ENCODE results near the gene ACTMAP. TPM values are rescaled to one million over a fixed set of nuclear protein-coding genes. Genes with fewer than 3 reads are reported as not detected.

Gene ACTMAP, protein sequence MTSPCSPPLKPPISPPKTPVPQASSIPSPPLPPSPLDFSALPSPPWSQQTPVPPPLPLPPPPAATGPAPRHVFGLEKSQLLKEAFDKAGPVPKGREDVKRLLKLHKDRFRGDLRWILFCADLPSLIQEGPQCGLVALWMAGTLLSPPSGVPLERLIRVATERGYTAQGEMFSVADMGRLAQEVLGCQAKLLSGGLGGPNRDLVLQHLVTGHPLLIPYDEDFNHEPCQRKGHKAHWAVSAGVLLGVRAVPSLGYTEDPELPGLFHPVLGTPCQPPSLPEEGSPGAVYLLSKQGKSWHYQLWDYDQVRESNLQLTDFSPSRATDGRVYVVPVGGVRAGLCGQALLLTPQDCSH
- 1 to 10 TPM; 1.3 to 8.3 (median 4.5) TPM for total RNA-seq

DNA sequence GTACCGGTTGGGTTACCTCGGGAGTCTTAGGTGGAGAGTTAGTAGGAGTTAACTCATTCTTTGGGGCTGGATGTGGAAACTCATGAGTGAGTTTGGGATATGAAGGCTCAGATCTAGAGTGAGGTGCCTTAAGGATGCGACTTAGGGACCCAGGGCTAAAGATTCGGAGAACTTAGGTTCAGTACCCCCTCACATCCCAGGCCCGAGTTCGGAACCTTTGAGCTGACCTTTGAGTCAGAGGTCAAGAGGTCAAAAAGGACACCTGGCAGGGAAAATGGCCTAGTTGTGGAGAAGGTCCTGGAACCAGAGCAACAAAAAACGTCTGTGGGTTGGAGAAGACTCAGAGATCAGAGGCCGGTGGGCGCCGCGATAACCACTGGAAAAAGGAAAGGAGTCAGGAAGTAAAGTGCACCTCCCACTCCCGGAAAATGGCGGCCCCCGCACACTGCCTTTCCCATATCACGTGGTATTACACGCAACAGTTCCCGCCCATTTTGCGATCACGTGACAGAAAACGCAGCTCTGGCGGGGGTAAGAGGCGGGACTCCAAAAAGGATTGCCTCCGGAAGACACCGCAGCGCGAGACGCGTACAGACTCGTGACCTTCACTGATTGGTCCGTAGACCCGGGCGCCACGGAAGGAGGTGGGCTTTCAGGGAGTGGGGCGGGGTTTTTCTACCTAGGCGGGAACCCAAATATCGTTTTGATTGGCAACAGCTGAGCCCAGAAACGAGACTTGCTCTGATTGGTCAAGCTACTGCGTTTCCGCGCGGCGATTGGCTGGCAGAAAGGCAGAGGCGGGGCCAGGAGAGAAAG lies at the start of gene ACTMAP:
TSS of gene ACTMAP (minus strand) at position 420 of the 816 bp plus-strand sequence. CDS start 674 bp downstream, outside the sequence.
- TF ChIP-seq, protein P1, sequence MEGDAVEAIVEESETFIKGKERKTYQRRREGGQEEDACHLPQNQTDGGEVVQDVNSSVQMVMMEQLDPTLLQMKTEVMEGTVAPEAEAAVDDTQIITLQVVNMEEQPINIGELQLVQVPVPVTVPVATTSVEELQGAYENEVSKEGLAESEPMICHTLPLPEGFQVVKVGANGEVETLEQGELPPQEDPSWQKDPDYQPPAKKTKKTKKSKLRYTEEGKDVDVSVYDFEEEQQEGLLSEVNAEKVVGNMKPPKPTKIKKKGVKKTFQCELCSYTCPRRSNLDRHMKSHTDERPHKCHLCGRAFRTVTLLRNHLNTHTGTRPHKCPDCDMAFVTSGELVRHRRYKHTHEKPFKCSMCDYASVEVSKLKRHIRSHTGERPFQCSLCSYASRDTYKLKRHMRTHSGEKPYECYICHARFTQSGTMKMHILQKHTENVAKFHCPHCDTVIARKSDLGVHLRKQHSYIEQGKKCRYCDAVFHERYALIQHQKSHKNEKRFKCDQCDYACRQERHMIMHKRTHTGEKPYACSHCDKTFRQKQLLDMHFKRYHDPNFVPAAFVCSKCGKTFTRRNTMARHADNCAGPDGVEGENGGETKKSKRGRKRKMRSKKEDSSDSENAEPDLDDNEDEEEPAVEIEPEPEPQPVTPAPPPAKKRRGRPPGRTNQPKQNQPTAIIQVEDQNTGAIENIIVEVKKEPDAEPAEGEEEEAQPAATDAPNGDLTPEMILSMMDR (IDR thresholded peaks at IDR 0.05; ENCODE audit: low read depth), result no peak

DNA sequence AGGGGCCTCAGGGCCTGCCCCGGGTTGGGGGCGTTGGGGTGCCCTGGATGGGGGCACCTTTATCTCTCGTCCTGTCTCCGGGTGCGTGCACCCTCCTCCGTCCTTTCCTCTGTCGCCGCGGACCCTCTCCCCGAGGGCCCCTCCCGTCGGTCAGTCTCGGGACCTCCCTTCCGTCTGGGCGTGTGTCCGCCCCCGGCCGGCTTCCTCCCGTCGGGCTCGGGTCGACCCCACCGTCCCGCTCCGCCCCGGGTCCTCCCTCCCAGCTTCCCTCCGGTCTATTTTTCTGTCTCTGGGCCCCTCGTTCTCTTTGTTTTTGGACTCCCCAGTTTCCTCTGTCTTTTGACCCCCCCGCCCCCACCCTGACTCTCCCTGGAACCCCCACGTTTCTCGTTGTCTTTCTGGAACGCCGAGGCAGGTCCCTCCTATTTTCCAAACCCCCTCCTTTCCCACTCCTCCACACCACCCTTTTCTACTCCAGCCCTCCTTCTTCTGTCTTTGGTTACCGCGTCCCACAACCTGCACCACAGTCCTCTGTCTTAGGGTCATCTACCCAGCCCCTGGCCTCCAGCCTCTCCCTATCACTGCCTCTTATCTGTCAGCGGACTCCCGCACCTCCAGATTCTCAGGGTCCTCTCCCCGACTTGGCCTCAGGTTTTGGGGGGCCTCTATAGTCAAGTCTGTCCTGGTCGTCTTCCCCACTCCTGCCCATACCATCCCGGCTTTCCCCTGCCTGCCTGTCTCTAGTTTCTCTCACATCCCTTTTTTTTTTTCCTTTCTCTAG lies 49.5 kb upstream of the ACTMAP start:
- TF ChIP-seq, protein P1 (IDR thresholded peaks at IDR 0.05; ENCODE audit: low read depth), result no peak

DNA sequence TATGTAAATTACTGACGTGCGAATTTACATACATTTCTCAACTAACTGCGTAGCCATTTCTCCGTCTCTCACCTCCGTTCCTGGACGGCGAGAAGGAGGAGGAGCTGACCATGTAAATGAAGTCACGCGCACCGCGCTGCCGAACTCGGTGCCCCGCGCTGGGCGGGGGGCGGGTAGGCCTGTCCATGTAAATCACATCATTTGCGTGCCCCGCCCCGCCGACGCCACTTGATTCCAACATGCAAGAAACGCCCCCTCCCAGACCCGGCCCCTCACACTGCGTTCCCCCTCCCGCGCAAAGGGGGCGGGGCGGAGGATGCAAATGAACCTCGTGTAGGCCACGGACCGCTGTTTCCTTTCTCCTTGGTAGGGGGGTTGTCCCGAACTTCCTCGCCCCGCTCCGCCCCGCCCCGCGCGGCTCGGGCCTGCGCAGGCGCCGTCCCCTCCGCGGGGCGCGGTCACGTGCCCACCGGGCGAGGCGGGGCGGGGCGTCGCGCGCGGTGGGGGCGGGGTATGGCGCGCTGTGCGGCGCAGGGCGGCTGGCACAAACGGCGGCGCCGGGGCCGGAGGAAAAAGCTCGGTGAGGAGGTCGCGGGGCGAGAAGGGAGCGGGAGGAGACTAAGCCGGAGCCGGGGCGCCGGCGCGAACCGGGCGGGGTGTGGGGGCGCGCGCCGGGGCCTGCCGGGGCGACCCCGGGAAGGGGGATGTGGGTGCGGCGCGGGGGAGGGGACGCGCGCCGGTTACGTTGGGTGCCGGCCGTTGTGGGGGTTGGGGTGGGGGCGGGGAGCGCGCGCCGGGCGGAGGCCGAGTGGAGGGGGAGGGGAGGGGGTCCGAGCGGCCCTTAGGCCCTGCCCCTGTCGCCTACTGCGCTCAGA lies 48.6 kb upstream of the ACTMAP start, which contains the start of gene EGLN2:
TSS of gene EGLN2 (plus strand) at position 509 of the 875 bp plus-strand sequence. CDS start 1,382 bp downstream, outside the sequence.
- TF ChIP-seq, protein P1 (IDR thresholded peaks at IDR 0.05; ENCODE audit: low read depth), result no peak

DNA sequence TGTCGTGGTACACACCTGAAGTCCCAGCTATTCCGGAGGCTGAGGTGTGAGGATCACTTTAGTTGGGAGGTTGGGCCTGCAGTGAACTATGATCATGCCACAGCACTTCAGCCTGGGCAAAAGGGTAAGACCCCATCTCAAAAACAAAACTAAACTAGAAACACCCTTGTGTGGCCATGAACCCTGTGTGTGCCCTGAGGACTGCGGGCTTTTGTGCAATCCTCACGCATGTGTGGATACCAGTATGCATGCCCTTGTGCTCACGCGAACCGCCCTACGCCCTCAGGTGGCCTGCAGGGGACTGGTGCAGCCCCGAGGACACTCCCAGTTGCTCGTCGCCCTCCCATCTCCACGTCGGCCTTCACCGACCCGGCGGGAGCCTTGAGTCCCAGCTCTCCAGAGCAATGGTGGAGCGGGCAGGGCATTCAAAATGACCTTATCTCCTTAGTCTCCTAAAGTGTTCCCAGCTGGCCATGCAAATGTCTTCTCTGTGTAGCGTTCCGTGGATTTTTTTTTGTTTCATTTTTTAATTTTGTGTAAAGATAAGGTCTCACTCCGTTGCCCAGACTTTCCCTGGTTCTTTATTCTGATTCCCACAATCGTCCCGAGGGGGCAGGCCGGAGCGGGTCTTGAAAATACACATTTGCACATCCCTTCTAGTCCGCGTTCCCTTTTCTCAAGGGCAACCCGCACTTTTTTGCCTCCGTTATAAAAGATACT lies 47.8 kb upstream of the ACTMAP start:
- TF ChIP-seq, protein P1 (IDR thresholded peaks at IDR 0.05; ENCODE audit: low read depth), result no peak

DNA sequence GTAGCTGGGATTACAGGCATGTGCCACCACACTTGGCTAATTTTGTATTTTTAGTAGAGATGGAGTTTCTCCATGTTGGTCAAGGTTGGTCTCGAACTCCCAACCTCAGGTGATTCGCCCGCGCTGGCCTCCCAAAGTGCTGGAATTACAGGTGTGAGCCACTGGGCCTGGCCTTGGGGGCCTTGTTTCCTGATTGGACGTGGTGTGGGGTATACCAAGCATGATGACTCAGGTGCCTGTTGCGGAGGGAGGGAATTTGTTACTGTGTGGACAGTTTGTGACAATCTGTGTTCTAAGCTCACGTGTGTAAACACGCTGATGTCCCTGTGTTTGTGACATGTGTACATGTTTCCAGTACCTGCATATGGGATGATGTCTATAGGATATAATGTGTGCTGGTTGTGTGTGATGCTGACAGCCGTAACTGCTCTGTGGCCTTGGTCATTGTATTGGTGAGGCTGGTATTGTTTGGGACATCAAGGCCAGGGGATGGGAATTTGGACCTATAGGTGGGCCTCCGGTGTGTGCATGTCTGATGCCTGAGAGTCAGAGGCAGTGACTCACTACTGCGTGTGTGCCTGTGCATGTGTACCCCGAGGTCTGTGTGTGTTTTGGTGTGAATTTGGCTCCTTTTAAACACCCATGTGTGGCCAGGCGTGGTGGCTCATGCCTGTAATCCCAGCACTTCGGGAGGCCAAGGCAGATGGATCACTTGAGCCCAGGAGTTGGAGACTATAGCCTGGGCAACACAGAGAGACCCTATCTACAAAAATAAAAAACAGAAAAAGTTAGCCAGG lies 47.1 kb upstream of the ACTMAP start:
- TF ChIP-seq, protein P1 (IDR thresholded peaks at IDR 0.05; ENCODE audit: low read depth), result no peak
